OCI-LY3 (cell line): ENCODE results near the gene SLC9C2.

Experiments
- EZH2phosphoT487 ChIP-seq: fragments of 200-600 bp; shearing (Covaris generic); IDR thresholded peaks from 2 replicates; pipeline ENCODE4 v1.6.1; 2018; ENCODE audit warnings: antibody characterized with exemption, mixed run types, low read depth
- TF ChIP-seq, protein P1 (sequence below): fragments of 200-600, 300-600 bp; sonication (generic); IDR thresholded peaks from 2 replicates; pipeline ENCODE4 v1.5.1; 2014; ENCODE audit warnings: antibody characterized with exemption, low read length, low read depth

DNA sequence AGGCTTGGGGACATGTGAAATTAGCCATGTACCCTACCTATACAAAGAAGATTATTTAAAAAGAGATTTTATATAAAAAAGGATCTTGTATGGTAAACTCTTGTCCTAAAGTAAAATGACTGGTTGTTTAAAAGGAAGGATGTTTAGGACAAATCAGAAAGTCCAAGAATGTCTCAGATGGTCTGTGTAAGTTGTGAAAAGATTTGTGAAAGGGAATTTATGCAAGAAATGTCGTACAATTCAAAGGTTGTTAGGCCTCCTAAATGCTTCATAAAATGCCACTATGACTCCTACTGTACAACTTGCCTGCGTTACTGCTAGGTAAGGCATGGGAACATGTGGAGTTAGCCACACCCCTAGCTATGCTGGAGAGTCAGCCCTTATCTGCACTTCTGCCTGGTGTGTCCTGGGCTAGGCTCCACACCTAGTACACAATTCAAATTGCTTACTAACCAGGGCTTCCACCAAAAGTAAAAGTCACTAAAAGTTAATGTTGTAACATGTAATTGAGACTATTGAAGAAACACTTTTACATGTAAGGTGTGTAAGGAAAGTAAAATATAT is 106.0 kb downstream of the SLC9C2 start:
- TF ChIP-seq, protein P1, sequence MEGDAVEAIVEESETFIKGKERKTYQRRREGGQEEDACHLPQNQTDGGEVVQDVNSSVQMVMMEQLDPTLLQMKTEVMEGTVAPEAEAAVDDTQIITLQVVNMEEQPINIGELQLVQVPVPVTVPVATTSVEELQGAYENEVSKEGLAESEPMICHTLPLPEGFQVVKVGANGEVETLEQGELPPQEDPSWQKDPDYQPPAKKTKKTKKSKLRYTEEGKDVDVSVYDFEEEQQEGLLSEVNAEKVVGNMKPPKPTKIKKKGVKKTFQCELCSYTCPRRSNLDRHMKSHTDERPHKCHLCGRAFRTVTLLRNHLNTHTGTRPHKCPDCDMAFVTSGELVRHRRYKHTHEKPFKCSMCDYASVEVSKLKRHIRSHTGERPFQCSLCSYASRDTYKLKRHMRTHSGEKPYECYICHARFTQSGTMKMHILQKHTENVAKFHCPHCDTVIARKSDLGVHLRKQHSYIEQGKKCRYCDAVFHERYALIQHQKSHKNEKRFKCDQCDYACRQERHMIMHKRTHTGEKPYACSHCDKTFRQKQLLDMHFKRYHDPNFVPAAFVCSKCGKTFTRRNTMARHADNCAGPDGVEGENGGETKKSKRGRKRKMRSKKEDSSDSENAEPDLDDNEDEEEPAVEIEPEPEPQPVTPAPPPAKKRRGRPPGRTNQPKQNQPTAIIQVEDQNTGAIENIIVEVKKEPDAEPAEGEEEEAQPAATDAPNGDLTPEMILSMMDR, result no peak
- TF ChIP-seq EZH2phosphoT487, result no peak
